Dedifferentiated amniotic fluid mesenchymal stem cell (primary cell): ENCODE results near the gene KIF25.

Experiments used
- DNase-seq: peaks from one replicate; pipeline ENCODE4 v3.0.0-alpha.2; 2016; ENCODE audit errors: extremely low spot score

KIF25 gene

GRCh38 chr6:167997642-167998041 lies at the start of gene KIF25:
KIF25 (plus strand) TSS chr6:167997671; CDS start chr6:168029586, 31,915 bp downstream.
- no peak for DNase-seq

GRCh38 chr6:167947716-167948115 lies 49.8 kb upstream of the KIF25 start:
- DNase-seq = no peak

GRCh38 chr6:167948716-167949115 lies 48.8 kb upstream of the KIF25 start:
- DNase-seq = no peak

GRCh38 chr6:167949121-167949684 lies 48.3 kb upstream of the KIF25 start:
- no peak for DNase-seq

GRCh38 chr6:167951781-167952511 lies 45.5 kb upstream of the KIF25 start:
- no peak for DNase-seq

- no peak for DNase-seq
Measured at GRCh38 chr6:167952512-167952859, 45.0 kb upstream of the KIF25 start.

GRCh38 chr6:167953551-167953950 lies 43.9 kb upstream of the KIF25 start:
- DNase-seq = no peak

GRCh38 chr6:167954151-167954550 lies 43.3 kb upstream of the KIF25 start:
- no peak for DNase-seq

GRCh38 chr6:167956491-167956890 lies 41.0 kb upstream of the KIF25 start:
- DNase-seq = no peak

- DNase-seq = no peak
Measured at GRCh38 chr6:167956983-167957492, 40.4 kb upstream of the KIF25 start.

- no peak for DNase-seq
Measured at GRCh38 chr6:167957626-167958025, 39.8 kb upstream of the KIF25 start.

GRCh38 chr6:167960579-167960978 lies 36.9 kb upstream of the KIF25 start:
- no peak for DNase-seq

GRCh38 chr6:167962711-167963110 lies 34.8 kb upstream of the KIF25 start:
- no peak for DNase-seq

- DNase-seq = no peak
Measured at GRCh38 chr6:167963589-167964057, 33.8 kb upstream of the KIF25 start.

GRCh38 chr6:167965592-167966539 lies 31.6 kb upstream of the KIF25 start:
- DNase-seq = no peak

- DNase-seq = no peak
Measured at GRCh38 chr6:167966540-167966905, 30.9 kb upstream of the KIF25 start.

- DNase-seq = no peak
Measured at GRCh38 chr6:167968091-167968490, 29.4 kb upstream of the KIF25 start.

GRCh38 chr6:167970230-167970629 lies 27.2 kb upstream of the KIF25 start:
- DNase-seq = no peak

GRCh38 chr6:167972193-167972592 lies 25.3 kb upstream of the KIF25 start:
- DNase-seq = no peak

GRCh38 chr6:167973148-167973885 lies 24.2 kb upstream of the KIF25 start:
- no peak for DNase-seq

- no peak for DNase-seq
Measured at GRCh38 chr6:167974640-167975344, 22.7 kb upstream of the KIF25 start.
